ENCODE results near the gene CCDC82. TPM values are rescaled to one million over a fixed set of nuclear protein-coding genes. Genes with fewer than 3 reads are reported as not detected.

CCDC82 gene
- total RNA-seq, 1 donor from 2014 or later = 25.5 TPM

DNA sequence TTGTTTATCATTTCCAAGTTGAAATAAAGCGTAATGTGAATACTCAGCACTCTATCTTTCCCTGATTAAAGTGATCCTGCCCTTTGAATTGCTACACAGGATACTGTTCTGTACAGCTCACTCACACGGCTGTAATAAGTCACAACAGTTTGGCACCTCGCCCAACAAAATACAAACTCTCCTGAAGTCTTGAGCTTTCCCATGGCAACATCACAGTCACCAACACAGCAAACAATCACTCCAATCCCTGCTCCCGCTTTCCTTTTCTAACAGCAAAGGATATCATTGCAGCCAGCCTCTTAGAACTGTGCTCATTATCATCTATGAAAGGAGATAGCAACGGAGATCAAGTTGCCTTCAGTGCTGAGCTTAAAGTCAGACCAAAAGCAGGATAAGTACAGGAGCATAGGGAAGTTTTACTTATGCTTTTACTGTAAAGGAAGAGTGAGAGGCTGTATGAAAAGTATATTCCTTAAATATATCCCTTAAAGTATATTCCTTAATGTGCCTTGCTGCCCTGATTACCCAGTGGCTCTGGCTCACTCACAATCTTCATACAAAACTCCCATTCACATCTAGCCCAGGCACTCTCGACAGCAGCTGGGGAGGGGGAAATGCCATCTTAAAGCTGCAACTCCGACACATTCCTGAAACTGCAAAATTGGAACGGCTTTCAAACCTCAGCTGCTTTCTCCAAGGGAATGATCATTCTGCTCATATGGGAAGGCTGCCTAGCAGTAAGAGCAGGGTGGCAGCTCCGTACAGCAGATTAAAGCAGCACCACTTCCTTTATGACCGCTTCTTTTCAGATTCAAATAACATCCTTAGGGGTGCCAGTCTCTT lies 82.6 kb downstream of the CCDC82 start:
- H3K4me3 ChIP-seq (ENCODE audit: low read depth, low read length) = peak overlapping the region; percentile 14
- no peaks in the 10 kb centered on the region for H3K27me3 ChIP-seq (ENCODE audit: control insufficient read depth, insufficient read depth, low read length)
- TF ChIP-seq, protein P1, sequence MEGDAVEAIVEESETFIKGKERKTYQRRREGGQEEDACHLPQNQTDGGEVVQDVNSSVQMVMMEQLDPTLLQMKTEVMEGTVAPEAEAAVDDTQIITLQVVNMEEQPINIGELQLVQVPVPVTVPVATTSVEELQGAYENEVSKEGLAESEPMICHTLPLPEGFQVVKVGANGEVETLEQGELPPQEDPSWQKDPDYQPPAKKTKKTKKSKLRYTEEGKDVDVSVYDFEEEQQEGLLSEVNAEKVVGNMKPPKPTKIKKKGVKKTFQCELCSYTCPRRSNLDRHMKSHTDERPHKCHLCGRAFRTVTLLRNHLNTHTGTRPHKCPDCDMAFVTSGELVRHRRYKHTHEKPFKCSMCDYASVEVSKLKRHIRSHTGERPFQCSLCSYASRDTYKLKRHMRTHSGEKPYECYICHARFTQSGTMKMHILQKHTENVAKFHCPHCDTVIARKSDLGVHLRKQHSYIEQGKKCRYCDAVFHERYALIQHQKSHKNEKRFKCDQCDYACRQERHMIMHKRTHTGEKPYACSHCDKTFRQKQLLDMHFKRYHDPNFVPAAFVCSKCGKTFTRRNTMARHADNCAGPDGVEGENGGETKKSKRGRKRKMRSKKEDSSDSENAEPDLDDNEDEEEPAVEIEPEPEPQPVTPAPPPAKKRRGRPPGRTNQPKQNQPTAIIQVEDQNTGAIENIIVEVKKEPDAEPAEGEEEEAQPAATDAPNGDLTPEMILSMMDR (IDR thresholded peaks at IDR 0.05; ENCODE audit: insufficient read depth, low read length, poor library complexity, severe bottlenecking) = no peak
- H3K36me3 ChIP-seq (ENCODE audit: control insufficient read depth, insufficient read depth, low read length) = no peaks in the 10 kb centered on the region
- peak; percentile 99 for DNase-seq (ENCODE audit: low read depth)

DNA sequence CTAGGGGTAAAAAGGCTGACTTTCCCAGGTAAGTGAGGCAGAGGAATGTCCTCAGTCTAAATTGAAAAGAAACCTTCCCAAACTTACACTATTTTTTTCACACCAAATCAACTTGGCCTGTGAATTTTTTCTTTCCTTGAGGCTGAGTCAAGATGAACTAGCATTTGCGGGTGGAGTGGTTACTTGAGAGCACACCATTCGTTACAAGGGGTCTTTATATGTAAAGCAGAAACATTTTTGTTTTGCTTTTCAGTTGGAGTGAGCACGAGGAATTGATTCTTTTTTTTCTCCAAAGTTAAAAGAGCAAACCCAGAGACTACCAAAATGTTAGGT lies 83.1 kb downstream of the CCDC82 start:
- TF ChIP-seq, protein P1 (IDR thresholded peaks at IDR 0.05; ENCODE audit: insufficient read depth, low read length, poor library complexity, severe bottlenecking) = no peak
- no peak for DNase-seq (ENCODE audit: low read depth)
- H3K4me3 ChIP-seq (ENCODE audit: low read depth, low read length) = no peak overlapping the region
- no peaks in the 10 kb centered on the region for H3K27me3 ChIP-seq (ENCODE audit: control insufficient read depth, insufficient read depth, low read length)
- no peaks in the 10 kb centered on the region for H3K36me3 ChIP-seq (ENCODE audit: control insufficient read depth, insufficient read depth, low read length)

DNA sequence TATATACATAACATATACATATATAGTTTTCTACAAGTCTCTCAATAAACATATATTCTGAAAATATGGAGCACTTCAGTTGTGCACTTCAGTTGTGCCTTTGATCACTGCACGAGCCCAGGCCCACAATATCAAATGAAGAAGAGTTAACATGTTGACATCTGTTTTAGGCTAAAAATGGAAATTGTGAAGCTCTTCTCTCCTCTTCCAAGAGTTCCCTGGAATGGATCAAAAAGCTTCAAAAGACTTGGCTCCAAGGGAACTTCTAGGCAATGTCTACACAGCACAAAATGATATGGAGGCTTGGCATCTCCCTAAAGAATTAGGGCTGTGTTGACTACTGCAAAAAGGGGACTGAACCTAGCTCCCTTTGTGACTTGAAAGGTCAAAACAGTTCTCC lies 83.6 kb downstream of the CCDC82 start:
- TF ChIP-seq, protein P1 (IDR thresholded peaks at IDR 0.05; ENCODE audit: insufficient read depth, low read length, poor library complexity, severe bottlenecking) = no peak
- DNase-seq (ENCODE audit: low read depth) = no peak
- H3K27me3 ChIP-seq (ENCODE audit: control insufficient read depth, insufficient read depth, low read length) = no peaks in the 10 kb centered on the region
- H3K4me3 ChIP-seq (ENCODE audit: low read depth, low read length) = no peak overlapping the region
- no peaks in the 10 kb centered on the region for H3K36me3 ChIP-seq (ENCODE audit: control insufficient read depth, insufficient read depth, low read length)

DNA sequence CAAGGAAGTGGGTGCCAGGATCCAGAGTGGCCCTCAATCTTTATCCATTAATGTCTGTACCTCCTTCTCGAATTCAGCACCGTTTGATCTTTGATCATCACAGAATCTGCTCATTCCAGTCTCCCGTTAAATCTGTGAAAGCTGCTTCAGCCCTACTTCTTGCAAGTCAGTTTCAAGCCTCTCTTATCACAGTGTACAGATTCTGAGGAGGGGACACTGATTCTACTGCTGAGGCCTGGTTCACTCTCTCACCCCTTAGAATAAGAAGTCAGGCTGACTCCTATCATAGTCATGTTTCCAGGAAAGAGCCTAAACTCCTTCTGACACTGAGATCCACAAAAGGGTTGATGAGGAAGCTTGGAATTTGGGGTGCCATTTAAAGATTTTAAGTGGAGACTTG lies 85.7 kb downstream of the CCDC82 start:
- no peaks in the 10 kb centered on the region for H3K27me3 ChIP-seq (ENCODE audit: control insufficient read depth, insufficient read depth, low read length)
- no peak overlapping the region for H3K4me3 ChIP-seq (ENCODE audit: low read depth, low read length)
- no peak for DNase-seq (ENCODE audit: low read depth)
- TF ChIP-seq, protein P1 (IDR thresholded peaks at IDR 0.05; ENCODE audit: insufficient read depth, low read length, poor library complexity, severe bottlenecking) = no peak
- H3K36me3 ChIP-seq (ENCODE audit: control insufficient read depth, insufficient read depth, low read length) = no peaks in the 10 kb centered on the region

DNA sequence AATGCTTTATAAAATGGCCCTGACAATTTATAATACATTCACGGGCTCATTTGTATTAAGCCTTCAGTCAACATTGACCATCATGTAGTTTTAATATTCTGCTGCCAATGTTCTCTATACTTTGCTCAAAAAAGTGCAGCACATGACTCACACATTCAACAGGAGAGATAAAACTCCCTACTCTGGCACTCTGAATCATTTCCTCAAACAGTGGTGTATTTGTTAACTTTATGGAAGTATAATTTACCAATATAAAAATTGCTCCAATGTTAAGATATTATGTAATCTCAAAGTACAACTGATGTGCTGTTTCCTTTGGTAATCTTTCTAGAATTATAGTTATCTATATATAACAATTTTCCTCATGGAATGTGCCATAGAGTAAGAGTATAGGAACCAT lies 86.6 kb downstream of the CCDC82 start:
- TF ChIP-seq, protein P1 (IDR thresholded peaks at IDR 0.05; ENCODE audit: insufficient read depth, low read length, poor library complexity, severe bottlenecking) = no peak
- Histone ChIP-seq H3K4me3 (ENCODE audit: low read depth, low read length) (no peak overlapping the region), H3K27me3 (ENCODE audit: control insufficient read depth, insufficient read depth, low read length) (no peaks in the 10 kb centered on the region), H3K36me3 (ENCODE audit: control insufficient read depth, insufficient read depth, low read length) (no peaks in the 10 kb centered on the region)
- no peak for DNase-seq (ENCODE audit: low read depth)

Other genes with a start within 250 kb of the CCDC82 start
- gene MAML2, start 46.7 kb downstream of the CCDC82 start, total RNA-seq = 12.3 and 16.2 TPM in 2 replicates
- gene JRKL, start 101 bp upstream of the CCDC82 start, total RNA-seq = 8.8 and 9.5 TPM in 2 replicates

All from kidney epithelial cell (primary cell).